HCEC 1CT (cell line): Measurements from ENCODE around the gene STK16.

Source experiments
- DNase-seq: peaks from one replicate; pipeline ENCODE4 v3.0.0-alpha.2; 2017

STK16 gene

GRCh38 chr2:219214786-219215185 is 30.5 kb upstream of the STK16 start:
- DNase-seq, result no peak

GRCh38 chr2:219215871-219216534 is 29.3 kb upstream of the STK16 start:
- DNase-seq, result no peak

GRCh38 chr2:219216535-219216915 is 28.8 kb upstream of the STK16 start:
- no peak for DNase-seq

- DNase-seq, result peak; percentile 70
Observed at GRCh38 chr2:219218217-219218731, 27.0 kb upstream of the STK16 start.

- peak; percentile 88 for DNase-seq
Observed at GRCh38 chr2:219218732-219219701, 26.3 kb upstream of the STK16 start, which contains the start of gene ABCB6. TSS of gene ABCB6 (minus strand) at chr2:219218958. CDS start at chr2:219218673, 285 bp downstream.

- DNase-seq, result no peak
Observed at GRCh38 chr2:219219784-219220532, 25.3 kb upstream of the STK16 start.

GRCh38 chr2:219220652-219221402 is 24.5 kb upstream of the STK16 start:
- DNase-seq, result no peak

- no peak for DNase-seq
Observed at GRCh38 chr2:219221957-219222518, 23.2 kb upstream of the STK16 start.

- no peak for DNase-seq
Observed at GRCh38 chr2:219223831-219224610, 21.3 kb upstream of the STK16 start.

GRCh38 chr2:219225350-219225749 is 19.9 kb upstream of the STK16 start:
- DNase-seq, result no peak

- no peak for DNase-seq
Observed at GRCh38 chr2:219228041-219228910, 17.0 kb upstream of the STK16 start.

- DNase-seq, result no peak
Observed at GRCh38 chr2:219228911-219229304, 16.4 kb upstream of the STK16 start.

GRCh38 chr2:219229305-219230058 is 15.8 kb upstream of the STK16 start, which contains the start of the genes ANKZF1 and ATG9A:
TSS of gene ANKZF1 (plus strand) at chr2:219229806. CDS start at chr2:219230258, 452 bp downstream.
TSS of gene ATG9A (minus strand) at chr2:219229636. CDS start at chr2:219228024, 1,612 bp downstream.
- DNase-seq, result peak; percentile 100

- peak; percentile 46 for DNase-seq
Observed at GRCh38 chr2:219230059-219230540, 15.2 kb upstream of the STK16 start.

- DNase-seq, result no peak
Observed at GRCh38 chr2:219234331-219234730, 10.9 kb upstream of the STK16 start.

GRCh38 chr2:219243291-219243761 is 2.0 kb upstream of the STK16 start:
- peak; percentile 35 for DNase-seq

GRCh38 chr2:219244789-219245147 is 511 bp upstream of the STK16 start:
- no peak for DNase-seq

GRCh38 chr2:219245899-219246230 is 586 bp downstream of the STK16 start:
- no peak for DNase-seq

GRCh38 chr2:219246559-219246958 is 1.3 kb downstream of the STK16 start:
- DNase-seq, result no peak
